ENCODE measurements around the gene DOC2B. TPM values are rescaled to one million over a fixed set of nuclear protein-coding genes. Genes with fewer than 3 reads are reported as not detected.
"Not testable (repeated sequence)": the region's sequence is repeated elsewhere in the genome, so short reads cannot be mapped to it uniquely, and the experiment has no call there.

Gene DOC2B
- total and polyA plus RNA-seq, 8 donors = 4.3 to 25.1 (median 11.1) TPM

GRCh38 chr17:172401-172800 is 9.0 kb downstream of the DOC2B start:
- Histone ChIP-seq H3K4me3 (no peak overlapping the region), H3K4me1 (no peaks in the 10 kb centered on the region), H3K36me3 (no peaks in the 10 kb centered on the region), H3K9me3 (no peaks in the 10 kb centered on the region), H3K27ac (no peak overlapping the region), H3K27me3 (no peaks in the 10 kb centered on the region)
- no peak for TF ChIP-seq CTCF (IDR thresholded peaks at IDR 0.05)
- DNase-seq (no peak), FAIRE-seq (no peak), ATAC-seq (no peak)
- WGBS, 2 donors = 86 to 87% methylated on average over 11 of the region's 11 CpGs
- intact Hi-C loops (cut with DNase I) = no loop called here

GRCh38 chr17:171871-172270 is 9.6 kb downstream of the DOC2B start:
- Histone ChIP-seq H3K36me3 (no peaks in the 10 kb centered on the region), H3K4me1 (no peaks in the 10 kb centered on the region), H3K27ac (no peak overlapping the region), H3K9me3 (no peaks in the 10 kb centered on the region), H3K27me3 (no peaks in the 10 kb centered on the region), H3K4me3 (no peak overlapping the region)
- DNase-seq (no peak), FAIRE-seq (no peak), ATAC-seq (no peak)
- 95% methylated on average over 12 of the region's 13 CpGs for WGBS, 2 donors
- TF ChIP-seq CTCF (IDR thresholded peaks at IDR 0.05) = no peak
- intact Hi-C loops (cut with DNase I) = no loop called here

GRCh38 chr17:170130-170670 is 11.2 kb downstream of the DOC2B start:
- ATAC-seq = no peak
- intact Hi-C loops (cut with DNase I) = no loop called here
- H3K27me3 ChIP-seq = no peaks in the 10 kb centered on the region
- DNase-seq = peak in 1 of 6 donors; percentile 65
- H3K36me3 ChIP-seq = no peaks in the 10 kb centered on the region
- no peak for FAIRE-seq
- no peak overlapping the region for H3K4me3 ChIP-seq
- 94 to 96% methylated on average over 6 of the region's 6 CpGs for WGBS, 2 donors
- H3K9me3 ChIP-seq = no peaks in the 10 kb centered on the region
- H3K27ac ChIP-seq = no peak overlapping the region
- no peak for TF ChIP-seq CTCF (IDR thresholded peaks at IDR 0.05)
- no peaks in the 10 kb centered on the region for H3K4me1 ChIP-seq

GRCh38 chr17:168614-169013 is 12.8 kb downstream of the DOC2B start:
- H3K4me3 ChIP-seq; H3K36me3 ChIP-seq; H3K9me3 ChIP-seq; H3K27me3 ChIP-seq; intact Hi-C loops (cut with DNase I); H3K4me1 ChIP-seq; H3K27ac ChIP-seq; FAIRE-seq; DNase-seq; ATAC-seq: not testable (repeated sequence)
- 84 to 88% methylated on average over 9 of the region's 11 CpGs for whole genome bisulfite sequencing, 2 donors

- FAIRE-seq (no peak), DNase-seq (no peak), ATAC-seq (no peak)
- H3K4me3 ChIP-seq = no peak overlapping the region
- WGBS, 2 donors = 91 to 95% methylated on average over 14 of the region's 14 CpGs
- H3K9me3 ChIP-seq = no peaks in the 10 kb centered on the region
- no peaks in the 10 kb centered on the region for H3K27me3 ChIP-seq
- H3K4me1 ChIP-seq = no peaks in the 10 kb centered on the region
- intact Hi-C loops (cut with DNase I) = no loop called here
- peaks cover 0 to 6% (median 0%) of the 10 kb centered on the region in 3 donors for H3K36me3 ChIP-seq
- no peak overlapping the region for H3K27ac ChIP-seq
- no peak for TF ChIP-seq CTCF (IDR thresholded peaks at IDR 0.05)
Measured at GRCh38 chr17:165939-166338, 15.5 kb downstream of the DOC2B start.
